ENCODE data around the gene EIF3D.

The EIF3D gene

DNA sequence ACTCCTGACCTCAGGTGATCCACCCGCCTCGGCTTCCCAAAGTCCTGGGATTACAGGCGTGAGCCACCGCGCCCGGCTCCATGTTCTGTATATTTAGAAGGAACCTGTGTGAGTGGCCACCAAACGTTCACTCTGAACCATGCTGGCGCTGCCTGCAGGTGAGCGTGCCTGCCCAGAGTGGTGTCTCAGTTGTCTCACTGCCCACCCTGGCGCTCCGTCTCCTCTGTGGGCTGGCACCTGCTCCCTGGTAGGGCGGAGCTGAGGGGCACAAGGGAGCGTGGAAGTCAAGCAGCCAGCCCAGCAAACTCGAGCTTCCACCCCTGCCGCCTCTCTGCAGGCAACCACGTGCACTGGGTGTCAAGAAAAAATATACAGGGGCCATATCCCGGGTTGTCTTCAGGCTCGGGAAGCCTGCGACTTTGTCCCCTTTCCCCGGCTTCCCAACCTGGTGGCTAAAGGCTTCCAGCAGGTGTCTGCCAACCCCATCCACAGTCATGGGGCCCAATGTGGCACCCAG is 64.2 kb downstream of the EIF3D start:
- no peak for DNase-seq

DNA sequence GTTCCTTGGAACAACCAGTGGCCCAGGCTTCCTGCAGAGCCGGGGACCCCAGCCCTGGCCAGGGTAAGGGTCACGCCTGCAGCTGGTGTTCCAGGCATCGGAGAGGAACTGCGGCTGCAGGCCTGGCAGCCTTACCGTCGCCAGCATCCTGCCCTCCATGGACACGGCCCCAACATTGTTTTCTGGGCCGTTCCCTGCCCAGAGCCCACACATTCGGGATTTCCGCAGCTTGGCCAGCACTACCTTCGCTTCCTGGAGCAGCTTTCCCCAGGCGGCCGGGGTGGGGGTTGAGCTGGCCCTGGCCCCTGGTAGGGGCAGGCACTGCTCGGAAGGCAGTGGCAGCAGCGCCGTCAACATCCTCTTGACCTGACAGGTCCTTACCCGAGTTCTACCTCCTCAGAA is 65.2 kb downstream of the EIF3D start:
- DNase-seq = no peak

DNA sequence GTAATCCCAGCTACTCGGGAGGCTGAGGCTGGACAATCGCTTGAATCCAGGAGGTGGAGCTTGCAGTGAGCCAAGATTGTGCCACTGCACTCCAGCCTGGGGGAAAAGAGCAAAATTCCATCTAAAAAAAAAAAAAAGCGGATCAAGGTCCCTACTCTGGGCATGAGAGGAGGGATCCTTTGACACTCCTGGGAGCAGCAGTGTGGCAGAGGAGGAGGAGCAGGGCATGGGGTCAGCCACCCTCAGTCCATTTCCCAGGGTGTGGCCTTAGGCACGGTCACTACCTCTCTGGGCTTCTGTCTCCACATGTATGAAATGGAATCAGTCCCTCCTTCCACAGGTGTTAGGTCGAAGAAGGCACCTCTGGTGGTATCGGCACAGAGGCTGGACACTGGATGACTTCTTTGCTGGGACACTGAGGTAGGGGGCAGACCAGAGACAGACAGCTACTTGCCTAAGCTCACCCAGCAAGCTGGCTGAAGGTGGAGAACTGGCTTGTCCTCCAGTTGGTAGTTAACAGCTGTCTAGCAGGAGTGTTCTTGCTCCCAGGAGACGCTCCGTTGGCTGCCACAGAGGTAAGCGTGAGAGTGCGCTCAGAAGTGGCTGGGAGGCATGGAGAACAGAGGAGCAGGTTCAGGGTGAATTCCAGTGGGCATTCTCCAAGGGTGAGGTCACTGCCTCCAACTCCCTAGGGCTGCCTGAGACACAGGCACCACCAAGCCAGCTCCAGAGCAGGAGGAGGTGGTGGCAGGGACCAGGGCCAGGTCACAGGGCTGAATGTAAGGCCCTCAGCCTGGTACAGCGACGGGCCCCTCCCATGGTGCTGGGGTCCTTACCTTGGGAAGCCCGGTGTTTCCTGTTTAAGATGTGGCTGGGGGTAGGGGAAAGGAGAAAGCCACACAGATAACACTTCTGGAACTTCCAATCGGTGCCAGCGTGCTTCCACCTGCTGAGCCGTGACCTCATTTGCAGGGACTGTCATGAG is 67.0 kb downstream of the EIF3D start:
- DNase-seq = no peak
